ENCODE results near the gene RASA2. TPM values are rescaled to one million over a fixed set of nuclear protein-coding genes. Genes with fewer than 3 reads are reported as not detected.

Gene RASA2
- total RNA-seq, 1 experiment from 2014 or later, result 2.4 TPM

DNA sequence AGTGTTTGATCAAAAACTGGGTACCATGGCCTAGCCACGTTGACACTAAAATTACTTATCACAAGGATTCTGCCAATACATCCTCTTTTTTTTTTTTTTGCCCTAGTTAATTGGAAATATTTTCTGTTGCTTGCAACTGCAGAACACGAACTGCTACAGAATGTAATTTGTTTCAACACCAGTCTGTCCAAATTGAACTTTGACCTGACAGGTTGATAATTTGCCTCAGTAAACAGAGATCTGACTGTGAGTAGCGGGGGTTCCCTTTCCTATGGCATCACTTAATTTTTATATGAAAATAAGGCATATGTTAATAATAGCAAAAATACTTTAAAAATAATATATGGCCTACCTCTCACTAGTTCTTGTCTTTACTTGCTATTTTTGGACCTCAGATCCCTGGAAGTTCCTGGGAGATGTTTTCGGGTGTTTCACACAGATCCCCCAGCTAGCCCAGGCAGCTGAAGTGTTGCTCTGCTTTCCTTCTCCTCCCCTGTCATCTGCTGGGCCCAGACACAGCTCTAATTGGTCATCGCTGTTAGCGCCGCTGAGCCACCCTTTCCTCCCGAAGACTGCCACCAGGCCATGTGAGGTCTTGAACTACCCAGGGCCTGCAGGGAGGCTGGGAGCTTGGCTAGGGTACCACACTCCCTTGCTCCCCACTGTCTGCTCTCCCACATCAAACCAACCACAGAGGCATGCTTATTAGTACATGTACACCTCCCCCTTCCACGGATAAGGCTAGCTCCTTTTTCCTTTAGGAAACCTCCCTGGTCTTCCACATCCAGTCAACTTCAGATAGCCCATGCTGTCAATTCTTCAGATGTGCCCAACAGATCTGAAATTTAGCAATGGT, 161.5 kb downstream of the RASA2 start:
- no peak for DNase-seq (ENCODE audit: low read depth)
- in situ Hi-C loops (cut with HindIII; ENCODE audit: low pct_unique_long_range_greater_than_20kb, low sequenced_read_pairs), result no loop called here

DNA sequence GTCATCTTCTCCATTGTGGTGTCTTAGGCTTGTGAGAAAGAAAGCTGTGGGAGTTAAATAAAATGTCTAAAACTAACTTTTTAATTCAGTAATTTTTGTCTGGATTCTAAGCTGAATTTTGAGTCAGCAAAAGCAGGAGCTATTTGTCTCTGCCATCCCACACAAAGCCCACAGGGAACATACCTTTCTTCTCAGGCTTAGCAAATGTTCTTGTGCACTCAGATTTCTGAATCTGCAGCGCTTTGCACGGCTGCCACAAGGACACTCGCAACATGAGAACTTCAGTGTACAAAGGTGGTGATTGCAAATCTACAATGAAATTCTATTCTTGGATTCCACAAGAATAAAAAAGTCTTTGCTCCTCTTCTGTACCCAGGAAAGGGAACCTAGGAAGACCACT, 163.0 kb downstream of the RASA2 start:
- in situ Hi-C loops (cut with HindIII; ENCODE audit: low pct_unique_long_range_greater_than_20kb, low sequenced_read_pairs), result no loop called here
- no peak for DNase-seq (ENCODE audit: low read depth)

DNA sequence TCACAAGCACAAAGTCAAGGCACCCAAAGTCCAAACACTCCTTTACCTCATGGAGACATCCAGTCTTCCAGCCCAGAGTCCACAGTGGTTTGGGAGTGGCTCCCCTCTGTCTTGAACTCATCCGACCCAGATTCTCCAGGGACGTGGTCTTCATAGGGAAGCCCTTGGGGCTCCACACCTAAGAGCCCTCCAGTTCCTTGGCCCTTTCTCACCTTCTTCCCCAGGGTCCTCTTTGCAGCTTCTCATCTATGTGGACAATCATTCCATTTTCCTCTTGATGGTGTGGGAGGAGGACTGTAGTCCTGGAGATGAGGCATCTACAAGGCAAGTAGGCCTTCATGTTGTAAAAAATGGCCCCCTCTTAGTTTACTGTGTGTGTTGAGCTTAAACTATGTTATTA, 164.0 kb downstream of the RASA2 start:
- in situ Hi-C loops (cut with HindIII; ENCODE audit: low pct_unique_long_range_greater_than_20kb, low sequenced_read_pairs), result no loop called here
- DNase-seq (ENCODE audit: low read depth), result no peak

DNA sequence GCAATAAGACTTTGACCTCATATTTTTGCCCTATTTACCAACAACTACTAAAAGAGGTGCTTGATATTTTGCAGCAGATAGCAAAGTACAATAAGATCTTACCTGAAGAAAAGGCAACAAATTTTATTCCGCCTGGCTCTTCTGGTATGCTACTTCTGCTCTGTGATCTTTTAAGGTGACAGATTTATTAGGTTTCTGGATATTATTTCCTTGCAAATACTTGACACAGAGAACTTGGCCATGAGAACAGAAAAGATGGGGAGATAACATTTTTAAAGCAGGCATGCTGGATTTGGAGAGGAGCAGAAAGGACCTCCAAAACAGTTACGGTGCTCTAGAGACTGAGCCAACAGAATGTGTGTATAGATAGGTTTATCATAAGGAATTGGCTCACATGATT, 164.6 kb downstream of the RASA2 start:
- no peak for DNase-seq (ENCODE audit: low read depth)
- in situ Hi-C loops (cut with HindIII; ENCODE audit: low pct_unique_long_range_greater_than_20kb, low sequenced_read_pairs), result no loop called here

DNA sequence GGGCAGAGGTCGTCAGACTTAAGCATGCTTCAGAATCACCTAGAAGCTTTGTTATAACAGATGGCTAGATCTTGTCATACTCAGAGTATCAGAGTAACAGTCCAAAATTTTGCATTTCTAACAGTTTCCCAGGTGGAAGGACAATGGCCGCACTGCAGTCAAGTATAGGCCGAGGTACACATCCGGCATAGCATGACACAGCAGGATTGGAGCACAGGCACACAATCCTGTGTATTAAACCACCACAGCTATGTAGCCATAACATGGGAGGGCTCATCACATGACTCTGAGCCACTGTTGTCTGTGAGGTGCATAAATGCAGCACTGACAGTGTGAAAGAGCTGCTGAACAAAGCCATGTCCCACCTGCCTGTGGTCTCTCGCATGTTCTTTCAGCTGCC, 165.5 kb downstream of the RASA2 start:
- in situ Hi-C loops (cut with HindIII; ENCODE audit: low pct_unique_long_range_greater_than_20kb, low sequenced_read_pairs), result no loop called here

DNA sequence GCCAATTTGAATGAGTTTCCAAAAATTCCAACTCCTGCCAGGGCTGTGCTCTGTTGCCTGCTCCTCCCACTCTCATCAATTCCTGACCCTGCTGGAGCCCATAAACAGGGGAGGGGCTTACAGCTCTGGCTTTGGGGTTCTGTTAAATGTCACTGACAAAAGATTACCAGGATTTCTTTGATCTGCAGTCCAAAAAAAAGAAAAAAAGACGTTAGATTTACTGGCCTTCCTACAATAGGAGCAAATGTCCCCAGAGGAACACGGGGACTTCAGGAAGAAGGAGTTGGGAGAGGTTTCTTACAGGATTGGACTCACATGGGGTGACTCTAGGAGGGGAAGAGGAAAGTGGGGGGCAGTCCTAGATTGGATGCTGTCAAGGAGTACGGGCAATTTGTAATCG, 167.0 kb downstream of the RASA2 start:
- no peak for DNase-seq (ENCODE audit: low read depth)
- in situ Hi-C loops (cut with HindIII; ENCODE audit: low pct_unique_long_range_greater_than_20kb, low sequenced_read_pairs), result no loop called here

More for the DNA sequence above, 165.5 kb downstream of the RASA2 start:
- no peak for DNase-seq (ENCODE audit: low read depth)

DNA sequence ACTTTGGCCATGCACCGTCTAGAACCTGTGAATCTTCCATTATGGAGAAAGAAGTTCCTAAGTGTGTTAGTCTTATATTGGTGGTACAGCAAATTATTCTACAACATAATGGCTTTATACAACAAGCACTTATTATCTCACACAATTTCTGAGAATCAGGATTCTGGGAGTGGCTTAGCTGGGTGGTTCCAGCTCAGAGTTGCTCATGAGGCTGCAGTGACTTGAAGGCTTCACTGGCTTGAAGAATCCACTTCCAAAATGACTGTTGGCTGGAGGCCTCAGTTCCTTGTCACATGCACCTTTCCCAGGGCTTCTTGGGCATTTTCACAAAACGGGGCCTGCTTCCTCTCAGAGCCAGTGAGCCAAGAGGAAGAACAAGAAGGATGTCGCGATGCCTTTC, 169.0 kb downstream of the RASA2 start:
- in situ Hi-C loops (cut with HindIII; ENCODE audit: low pct_unique_long_range_greater_than_20kb, low sequenced_read_pairs), result no loop called here
- DNase-seq (ENCODE audit: low read depth), result no peak

DNA sequence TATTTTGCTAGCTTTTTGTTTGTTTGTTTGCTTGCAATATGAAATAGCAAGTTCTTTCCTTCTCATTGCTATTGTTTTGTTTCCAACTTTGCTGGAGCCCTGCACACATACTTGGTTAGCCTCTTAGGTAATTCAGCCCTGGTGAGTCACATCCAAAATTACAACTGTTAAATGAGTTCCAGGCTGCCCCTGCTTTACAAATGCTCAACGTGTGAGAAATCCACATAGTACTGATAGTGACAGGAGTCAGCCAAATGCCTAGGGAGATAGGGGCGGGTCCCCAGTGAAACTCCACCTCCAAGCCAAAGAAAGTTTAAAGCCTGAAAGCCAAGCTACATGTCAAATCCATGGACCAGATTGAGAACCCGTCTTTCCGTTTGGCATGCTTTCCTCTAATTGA, 169.9 kb downstream of the RASA2 start:
- no peak for DNase-seq (ENCODE audit: low read depth)
- in situ Hi-C loops (cut with HindIII; ENCODE audit: low pct_unique_long_range_greater_than_20kb, low sequenced_read_pairs), result no loop called here

DNA sequence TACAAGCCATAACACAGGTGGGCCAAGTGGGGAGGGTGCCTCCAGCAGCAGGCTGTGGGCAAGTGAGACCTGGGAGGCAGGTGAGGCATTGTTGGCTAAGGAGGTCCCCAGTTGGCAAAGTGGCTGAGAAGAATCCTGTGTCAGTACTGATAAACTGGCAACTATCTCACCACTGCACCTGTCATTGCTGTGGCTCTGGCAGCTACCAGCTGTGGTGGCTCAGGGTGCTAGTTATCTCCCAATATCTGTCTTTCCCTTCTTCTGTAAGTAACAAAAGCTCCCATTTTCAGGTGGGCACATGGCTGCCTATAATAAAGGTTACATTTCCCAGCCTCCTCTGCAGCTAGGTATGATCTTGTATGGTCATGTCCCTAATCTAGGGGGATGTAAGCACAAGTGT, 170.7 kb downstream of the RASA2 start:
- no peak for DNase-seq (ENCODE audit: low read depth)
- in situ Hi-C loops (cut with HindIII; ENCODE audit: low pct_unique_long_range_greater_than_20kb, low sequenced_read_pairs), result no loop called here

- peak; percentile 33 for DNase-seq (ENCODE audit: low read depth)
- in situ Hi-C loops (cut with HindIII; ENCODE audit: low pct_unique_long_range_greater_than_20kb, low sequenced_read_pairs), result no loop called here
Measured at GRCh38 chr3:141659821-141660613, 173.2 kb downstream of the RASA2 start.

DNA sequence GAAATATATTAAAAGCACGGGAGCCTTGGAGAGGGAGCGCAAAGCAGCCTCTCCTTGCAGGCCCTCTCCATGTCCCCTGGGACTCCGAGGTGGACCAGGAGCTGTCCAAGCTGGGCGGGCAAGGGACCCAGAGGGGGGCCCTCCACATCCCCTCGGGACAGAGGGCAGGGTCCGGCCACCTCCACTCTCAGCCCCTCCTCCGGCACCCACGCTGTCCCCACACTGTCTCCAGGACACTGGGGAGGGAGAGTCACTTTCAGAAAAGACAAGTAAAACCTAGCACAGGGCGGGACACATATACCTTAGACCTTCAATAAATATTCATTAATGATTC, 173.8 kb downstream of the RASA2 start:
- no peak for DNase-seq (ENCODE audit: low read depth)
- in situ Hi-C loops (cut with HindIII; ENCODE audit: low pct_unique_long_range_greater_than_20kb, low sequenced_read_pairs), result no loop called here

DNA sequence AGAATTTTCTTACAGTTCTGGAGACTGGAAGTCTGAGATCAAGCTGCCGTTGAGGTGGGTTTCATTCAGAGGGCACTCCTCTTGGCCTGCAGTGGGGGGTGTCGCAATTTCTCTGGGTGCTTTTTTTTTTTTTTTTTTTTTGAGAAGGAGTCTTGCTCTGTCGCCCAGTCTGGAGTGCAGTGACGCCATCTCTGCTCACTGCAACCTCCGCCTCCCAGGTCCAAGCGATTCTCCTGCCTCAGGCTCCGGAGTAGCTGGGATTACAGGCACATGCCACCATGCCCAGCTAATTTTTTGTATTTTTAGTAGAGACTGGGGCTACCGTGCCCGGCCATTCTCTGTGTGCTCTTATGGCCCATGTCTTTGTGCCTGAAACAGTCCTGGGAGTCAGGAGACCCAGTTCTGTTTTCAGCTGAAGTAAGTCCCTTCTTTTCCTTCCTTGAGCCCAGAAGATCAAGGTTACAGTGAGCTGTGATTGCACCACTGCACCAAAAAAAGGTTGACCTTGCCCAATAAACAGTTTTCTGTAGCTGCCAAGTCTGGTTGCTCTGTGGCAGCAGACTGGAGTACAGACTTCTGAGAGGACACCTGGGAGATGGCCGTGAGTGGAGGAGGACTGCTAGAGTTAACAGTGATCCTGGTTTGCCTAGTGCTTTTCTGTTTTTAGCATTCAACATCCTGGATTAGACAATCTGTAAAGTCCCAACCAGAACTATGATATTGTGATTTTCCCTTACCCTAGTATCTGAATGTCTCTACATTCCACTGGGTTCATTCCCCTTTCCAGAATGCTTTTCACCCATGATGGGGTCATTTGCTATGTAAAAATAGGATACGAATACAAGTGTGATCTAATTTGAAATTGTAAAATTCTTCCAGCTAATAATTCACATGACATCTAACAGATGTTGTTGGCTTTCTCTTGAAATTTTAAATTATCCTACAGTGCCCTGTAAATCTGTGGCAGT, 174.7 kb downstream of the RASA2 start:
- in situ Hi-C loops (cut with HindIII; ENCODE audit: low pct_unique_long_range_greater_than_20kb, low sequenced_read_pairs), result no loop called here
- no peak for DNase-seq (ENCODE audit: low read depth)

GRCh38 chr3:141663993-141664392, 177.2 kb downstream of the RASA2 start:
- in situ Hi-C loops (cut with HindIII; ENCODE audit: low pct_unique_long_range_greater_than_20kb, low sequenced_read_pairs), result no loop called here

More at GRCh38 chr3:141663993-141664392, 177.2 kb downstream of the RASA2 start:
- no peak for DNase-seq (ENCODE audit: low read depth)

Other genes starting within 250 kb of the RASA2 start
- gene ZBTB38, start 118.5 kb upstream of the RASA2 start, total RNA-seq (2014; rRNA removed; shearing (Covaris generic); ENCODE audit: low replicate concordance), result 23.6 and 38.7 TPM in 2 replicates